ENCODE data around the gene ACAD11. TPM values are rescaled to one million over a fixed set of nuclear protein-coding genes. Genes with fewer than 3 reads are reported as not detected.

ACAD11 gene
- total RNA-seq, 4 donors from 2014 or later = 39.0 to 69.8 (median 51.5) TPM

DNA sequence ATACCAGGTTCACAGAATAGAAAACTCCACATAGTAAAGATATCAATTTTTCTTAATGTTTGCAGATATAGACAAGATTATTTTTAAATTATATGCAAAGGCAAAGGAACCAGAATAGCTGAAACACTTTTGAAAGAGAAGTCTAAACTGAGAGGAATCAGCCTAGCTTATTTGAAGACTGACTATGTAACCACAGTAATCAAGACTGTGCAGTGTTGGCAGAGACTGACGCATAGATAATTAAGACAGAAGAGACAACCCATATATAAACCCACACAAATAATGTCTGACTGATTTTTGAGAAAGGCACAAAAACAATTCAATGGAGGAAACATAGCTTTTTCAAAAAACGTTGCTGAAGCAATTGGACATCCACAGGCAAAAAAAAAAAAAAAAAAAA is 91.2 kb downstream of the ACAD11 start:
- TF ChIP-seq, protein P1, sequence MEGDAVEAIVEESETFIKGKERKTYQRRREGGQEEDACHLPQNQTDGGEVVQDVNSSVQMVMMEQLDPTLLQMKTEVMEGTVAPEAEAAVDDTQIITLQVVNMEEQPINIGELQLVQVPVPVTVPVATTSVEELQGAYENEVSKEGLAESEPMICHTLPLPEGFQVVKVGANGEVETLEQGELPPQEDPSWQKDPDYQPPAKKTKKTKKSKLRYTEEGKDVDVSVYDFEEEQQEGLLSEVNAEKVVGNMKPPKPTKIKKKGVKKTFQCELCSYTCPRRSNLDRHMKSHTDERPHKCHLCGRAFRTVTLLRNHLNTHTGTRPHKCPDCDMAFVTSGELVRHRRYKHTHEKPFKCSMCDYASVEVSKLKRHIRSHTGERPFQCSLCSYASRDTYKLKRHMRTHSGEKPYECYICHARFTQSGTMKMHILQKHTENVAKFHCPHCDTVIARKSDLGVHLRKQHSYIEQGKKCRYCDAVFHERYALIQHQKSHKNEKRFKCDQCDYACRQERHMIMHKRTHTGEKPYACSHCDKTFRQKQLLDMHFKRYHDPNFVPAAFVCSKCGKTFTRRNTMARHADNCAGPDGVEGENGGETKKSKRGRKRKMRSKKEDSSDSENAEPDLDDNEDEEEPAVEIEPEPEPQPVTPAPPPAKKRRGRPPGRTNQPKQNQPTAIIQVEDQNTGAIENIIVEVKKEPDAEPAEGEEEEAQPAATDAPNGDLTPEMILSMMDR (IDR thresholded peaks at IDR 0.05; ENCODE audit: low read depth) = no peak

DNA sequence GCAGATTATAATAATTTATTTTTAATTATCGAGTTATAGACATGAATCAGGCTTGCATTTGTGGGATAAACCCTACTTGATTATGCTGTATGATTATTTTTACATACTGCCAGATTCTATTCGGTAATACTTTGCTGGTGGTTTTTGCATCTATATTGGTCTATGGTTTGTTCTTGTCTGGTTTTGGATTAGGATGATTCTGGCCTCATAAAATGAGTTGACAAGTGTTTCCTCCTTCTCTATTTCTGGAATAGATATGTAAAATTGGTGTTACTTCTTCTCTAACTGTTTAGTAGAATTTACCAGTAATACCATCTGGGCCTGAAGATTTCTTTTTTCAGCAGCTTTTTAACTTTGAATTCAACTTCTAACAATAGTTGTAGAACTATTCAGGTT is 95.5 kb downstream of the ACAD11 start:
- TF ChIP-seq, protein P1 (IDR thresholded peaks at IDR 0.05; ENCODE audit: low read depth) = no peak

DNA sequence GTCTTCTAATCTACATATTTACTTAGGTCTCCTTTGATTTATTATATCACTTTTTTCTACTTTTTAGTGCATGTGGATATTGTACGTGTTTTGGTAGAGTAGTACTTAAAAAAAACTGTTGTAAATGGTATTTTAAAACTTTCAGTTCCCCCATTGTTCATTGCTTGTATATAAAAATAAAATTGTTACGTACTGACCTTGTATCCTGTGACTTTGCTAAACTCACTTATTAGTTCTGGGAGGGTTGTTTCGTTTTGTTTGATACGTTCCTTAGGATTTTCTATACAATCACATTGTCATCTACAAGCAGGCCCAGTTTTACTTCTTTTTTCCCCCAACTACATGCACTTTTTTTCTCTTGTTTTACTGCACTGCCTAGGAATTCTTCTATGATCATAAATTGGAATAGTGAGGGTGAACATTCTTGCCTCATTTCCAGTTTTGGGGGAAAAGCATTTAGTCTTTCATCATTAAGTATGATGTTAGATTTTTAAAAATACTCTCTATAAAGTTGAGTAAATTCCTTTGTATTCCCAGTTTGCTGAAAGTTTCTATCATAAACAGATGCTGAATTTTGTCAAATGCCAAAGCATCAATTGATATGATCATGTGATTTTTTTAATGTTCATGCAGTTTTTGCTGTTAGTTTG is 96.1 kb downstream of the ACAD11 start:
- TF ChIP-seq, protein P1 (IDR thresholded peaks at IDR 0.05; ENCODE audit: low read depth) = no peak

DNA sequence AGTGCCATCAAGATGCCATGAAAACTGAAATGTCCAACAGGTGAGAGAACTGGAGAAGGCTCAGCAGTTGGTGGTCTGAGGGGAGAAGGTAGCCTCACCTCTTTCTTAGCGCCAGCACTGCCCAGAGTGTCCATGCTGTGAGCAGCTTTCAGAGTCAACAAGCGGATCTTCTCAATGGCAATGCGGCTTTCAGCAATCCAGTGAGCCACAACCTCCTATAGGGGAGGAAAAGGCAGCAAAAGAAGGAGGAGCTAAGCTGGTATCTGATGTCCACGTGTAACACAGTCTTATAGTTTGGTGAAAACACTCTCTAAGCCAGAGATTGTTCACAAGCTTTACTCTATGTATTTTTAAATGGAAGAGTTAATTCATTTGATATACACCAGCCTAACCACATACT is 98.6 kb downstream of the ACAD11 start:
- TF ChIP-seq, protein P1 (IDR thresholded peaks at IDR 0.05; ENCODE audit: low read depth) = no peak

DNA sequence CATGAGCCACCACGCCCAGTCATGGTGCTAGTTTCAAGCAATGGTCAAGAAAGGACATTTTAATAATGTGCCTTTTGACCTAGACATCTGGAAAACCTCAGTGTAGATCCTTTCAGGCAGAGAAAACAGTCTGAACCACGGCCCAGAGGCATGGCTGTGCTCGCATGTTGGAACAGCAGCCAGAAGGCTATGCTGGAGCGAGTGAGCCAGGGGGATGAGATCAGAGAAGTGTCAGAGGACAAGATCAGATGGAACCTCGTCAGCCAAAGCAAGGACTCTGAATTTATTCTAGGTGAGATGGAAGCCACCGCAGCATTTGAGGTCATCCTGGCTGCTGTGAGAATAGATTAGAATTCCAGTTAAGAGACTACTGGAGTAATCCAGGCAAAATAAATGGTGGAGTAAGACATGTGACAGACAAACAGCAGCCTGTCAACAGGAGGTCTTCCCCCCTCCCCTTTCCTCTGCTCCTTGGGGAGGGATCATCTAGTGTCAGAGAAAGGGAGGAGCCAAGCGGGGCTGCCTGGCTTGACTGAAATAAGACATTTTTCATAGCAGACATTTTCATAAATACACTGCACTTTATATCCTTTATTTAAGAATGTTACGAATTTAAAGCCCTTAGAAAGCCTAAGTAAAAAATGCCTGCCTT is 103.0 kb downstream of the ACAD11 start:
- TF ChIP-seq, protein P1 (IDR thresholded peaks at IDR 0.05; ENCODE audit: low read depth) = no peak

DNA sequence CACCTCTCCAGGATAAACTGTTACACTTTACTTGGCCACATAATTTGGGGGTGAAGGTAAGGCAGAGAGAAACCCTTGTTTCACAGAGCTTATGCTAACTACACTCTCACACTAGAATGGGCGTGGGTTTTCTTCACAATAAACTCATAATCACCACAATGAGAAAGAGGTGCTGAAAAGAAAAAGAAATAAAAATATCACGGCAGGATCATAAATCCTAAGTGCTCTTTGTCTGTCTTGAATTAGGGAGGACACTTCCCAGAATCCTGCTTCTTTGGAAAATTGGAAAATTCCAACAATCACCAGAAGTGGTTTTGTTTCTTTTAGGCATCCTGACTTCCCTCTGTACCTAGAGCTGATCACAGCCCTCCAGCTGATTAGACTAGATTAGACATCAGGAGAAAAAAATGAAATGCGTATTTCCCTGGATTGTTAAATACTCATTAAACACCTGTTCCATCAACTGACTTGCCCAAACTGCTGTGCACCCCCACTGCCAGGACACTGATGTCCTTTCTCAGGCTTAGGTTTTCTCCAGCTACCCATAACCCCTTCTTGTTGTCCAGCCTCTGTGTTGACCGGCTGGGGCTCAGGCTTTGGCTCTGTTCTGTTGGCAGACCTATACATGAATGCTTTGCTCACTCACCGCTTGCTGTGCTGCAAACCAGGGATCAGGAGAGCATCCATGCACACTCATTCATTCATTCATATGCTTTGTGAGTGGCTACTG is 104.1 kb downstream of the ACAD11 start:
- TF ChIP-seq, protein P1 (IDR thresholded peaks at IDR 0.05; ENCODE audit: low read depth) = no peak

DNA sequence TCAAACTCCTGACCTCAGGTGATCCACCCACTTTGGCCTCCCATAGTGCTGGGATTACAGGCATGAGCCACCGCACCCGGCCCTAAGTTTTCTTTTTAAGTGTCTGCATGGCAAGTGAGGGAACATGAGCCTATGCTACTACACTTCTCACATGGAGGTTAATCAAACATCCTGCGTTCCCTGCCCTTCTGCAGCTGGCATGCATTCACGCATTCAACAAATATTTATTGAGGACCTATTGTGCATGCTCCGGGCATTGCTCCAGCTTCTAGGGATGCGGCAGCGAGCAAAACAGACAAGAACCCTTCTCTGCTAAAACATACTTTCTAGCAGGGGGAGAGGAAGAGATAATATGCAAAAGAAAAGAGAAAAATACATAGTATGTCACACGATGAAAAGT is 105.2 kb downstream of the ACAD11 start:
- TF ChIP-seq, protein P1 (IDR thresholded peaks at IDR 0.05; ENCODE audit: low read depth) = no peak

All from subcutaneous adipose tissue (tissue), 4 donors.